AG08396 (cell line): Measurements from ENCODE around the gene KHDC1.
"Not testable (repeated sequence)": the region's sequence is repeated elsewhere in the genome, so short reads cannot be mapped to it uniquely, and the experiment has no call there.

Source experiments
- DNase-seq: peaks from one replicate; pipeline ENCODE4 v3.0.0; 2012; ENCODE audit warnings: low spot score, mixed read lengths

KHDC1 gene

DNA sequence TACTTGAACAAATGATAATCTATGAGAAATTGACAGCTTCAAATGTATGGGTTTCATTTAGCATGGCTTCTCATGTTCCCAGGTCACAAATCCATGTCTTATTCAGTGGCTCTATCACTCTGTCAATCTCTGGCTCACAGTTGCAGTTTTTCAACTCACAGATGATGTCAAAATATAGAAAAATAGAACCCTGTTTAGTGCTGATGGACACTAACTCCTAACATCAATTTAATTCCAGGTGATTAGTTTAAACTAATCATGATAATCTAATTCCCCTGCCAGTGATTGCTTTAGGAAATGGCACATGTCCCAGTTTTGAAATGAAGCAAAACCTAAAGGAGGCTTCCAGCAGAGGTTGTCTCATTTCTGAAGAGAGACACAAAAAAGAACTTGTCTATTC, 13.0 kb downstream of the KHDC1 start:
- DNase-seq = no peak

DNA sequence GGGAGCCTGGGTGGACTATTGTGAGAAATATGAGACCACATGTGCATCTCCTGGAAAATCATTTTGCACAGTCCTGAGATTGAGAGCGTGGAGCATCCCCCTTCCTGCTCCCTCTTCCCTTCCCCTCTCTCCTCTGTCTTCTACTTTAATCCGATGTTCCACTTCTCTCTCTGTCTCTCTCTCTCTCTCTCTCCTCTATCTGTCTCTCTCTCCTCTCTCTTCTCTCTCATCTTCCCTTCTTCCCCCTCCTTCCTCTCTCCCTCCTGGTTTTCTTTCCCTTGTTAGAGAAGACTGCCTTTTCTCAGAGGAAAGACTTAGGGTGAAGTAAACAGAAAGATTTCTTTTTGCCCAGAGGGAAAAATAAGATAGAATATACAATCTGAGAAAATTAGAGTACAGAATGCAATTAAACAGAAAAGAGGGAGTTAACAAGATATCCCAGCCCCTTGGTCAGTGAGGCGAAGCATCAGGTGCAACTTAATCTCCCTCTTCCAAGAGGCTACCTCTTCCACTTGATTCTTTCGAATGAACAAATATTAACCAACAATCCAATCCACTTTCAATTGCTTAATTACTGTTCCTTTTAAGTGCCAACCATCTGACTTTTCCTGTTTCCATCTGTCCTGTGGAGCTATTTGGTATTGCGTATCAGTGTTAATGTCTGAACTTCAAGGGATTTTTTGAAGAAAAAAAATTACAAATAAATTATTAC, 14.6 kb downstream of the KHDC1 start:
- DNase-seq = no peak

DNA sequence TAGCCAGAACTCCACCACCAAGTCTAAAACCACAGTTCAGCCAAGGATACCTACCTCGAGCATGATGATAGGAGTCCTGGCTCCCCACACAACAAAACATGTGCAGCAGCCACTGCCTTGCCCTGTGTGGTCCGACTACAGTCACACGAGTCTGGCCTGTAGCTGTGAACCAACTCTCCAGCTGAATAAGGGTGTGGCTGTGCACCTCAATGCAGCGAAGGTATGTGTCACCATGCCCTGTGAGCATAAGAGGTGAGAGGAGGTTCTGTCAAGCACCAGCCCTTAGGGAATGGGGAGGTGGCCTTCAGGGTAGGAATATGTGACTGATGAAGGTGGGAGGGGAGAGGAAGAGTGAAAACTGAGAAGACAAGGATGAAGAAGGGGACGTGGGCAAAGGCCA, 21.0 kb downstream of the KHDC1 start:
- DNase-seq = no peak

DNA sequence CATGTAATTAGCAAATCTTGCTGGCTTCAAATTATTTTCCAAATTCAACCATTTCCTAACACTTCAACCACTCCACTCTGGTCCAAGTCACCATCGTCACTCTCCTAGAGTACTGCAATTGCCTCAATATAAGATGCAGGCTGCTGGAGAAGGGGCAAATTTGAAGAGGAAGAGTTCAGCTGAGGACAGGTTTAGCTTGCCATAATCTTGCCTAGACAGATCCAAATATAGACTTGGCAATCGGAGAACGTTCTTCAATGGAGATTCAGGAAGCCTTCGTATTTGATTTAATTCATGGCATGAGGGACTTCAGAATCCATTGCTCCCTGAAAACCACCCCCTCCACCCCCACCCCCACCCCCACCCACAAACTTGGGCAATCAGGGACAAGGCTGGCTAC, 22.3 kb downstream of the KHDC1 start:
- DNase-seq = no peak

DNA sequence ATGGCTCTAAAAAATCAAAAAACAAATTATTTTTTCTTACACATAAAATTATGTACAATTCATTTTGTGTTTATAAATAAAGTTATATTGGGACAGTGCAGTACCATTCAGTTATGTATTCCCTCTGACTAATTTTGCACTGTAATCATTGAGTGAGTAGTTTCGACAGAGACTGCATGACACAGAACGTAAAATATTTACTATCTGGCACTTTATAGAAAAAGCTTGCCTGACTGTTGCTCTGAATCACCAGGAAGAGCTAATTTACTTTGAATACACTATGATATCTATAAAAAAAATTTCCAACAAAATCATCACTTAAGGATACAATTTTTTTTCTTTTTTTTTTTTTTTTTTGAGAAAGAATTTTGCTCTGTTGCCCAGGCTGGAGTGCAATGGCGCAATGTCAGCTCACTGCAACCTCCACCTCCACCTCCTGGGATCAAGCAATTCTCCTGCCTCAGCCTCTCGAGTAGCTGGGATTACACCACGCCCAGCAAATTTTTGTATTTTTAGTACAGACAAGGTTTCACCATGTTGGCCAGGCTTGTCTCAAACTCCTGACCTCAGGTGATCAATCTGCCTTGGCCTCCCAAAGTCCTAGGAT, 26.7 kb downstream of the KHDC1 start:
- DNase-seq = peak; percentile 74

DNA sequence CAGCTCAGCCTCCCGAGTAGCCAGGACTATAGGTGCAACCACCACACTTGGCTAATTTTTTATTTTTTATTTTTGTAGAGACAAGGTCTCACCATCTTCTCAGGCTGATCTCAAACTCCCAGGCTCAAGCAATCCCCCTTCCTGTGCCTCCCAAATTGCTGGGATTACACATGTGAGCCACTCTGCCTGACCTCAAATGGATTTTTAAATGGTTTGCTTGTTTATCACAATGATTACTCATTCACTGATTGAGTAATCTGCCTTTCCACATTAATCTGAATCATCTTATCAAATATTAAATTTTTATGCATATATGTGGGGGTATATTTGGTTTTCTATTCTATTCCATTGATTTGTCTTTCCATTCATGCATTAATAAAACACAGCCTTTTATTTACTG, 28.3 kb downstream of the KHDC1 start:
- DNase-seq = peak; percentile 37

DNA sequence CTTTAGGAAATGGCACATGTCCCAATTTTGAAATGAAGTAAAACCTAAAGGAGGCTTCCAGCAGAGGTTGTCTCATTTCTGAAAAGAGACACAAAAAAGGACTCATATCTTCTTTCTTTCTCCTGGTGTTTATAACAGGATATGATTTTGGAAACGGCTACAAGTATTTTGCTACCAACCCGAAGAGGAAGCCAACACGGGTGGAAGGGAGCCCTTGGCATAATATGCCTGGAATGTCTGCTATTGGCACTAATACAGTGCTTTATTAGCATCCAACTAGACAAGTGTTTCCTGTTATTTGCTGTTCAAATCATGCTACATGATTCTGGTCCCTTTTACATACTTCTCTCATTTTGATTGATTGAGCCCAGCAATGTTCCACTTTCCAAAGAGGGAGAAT, 29.0 kb downstream of the KHDC1 start:
- DNase-seq = not testable (repeated sequence)

DNA sequence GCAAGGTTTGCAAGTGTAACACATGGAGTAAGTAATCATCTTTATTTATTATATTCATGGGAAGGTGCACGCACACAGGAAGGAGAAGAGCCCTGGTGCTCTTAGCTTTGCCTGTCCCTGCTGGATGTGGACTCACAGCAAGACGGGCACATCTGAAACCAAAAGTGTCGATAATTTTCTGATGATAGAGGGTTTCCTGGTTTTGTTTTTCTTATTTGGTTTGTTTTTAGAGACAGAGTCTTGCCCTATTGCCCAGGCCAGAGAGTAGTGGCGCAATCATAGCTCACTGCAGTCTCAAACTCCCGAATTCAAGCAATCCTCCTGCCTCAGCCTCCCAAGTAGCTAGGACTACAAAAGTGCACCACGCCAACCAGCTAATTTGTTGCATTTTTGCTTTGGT, 29.9 kb downstream of the KHDC1 start:
- DNase-seq = no peak

DNA sequence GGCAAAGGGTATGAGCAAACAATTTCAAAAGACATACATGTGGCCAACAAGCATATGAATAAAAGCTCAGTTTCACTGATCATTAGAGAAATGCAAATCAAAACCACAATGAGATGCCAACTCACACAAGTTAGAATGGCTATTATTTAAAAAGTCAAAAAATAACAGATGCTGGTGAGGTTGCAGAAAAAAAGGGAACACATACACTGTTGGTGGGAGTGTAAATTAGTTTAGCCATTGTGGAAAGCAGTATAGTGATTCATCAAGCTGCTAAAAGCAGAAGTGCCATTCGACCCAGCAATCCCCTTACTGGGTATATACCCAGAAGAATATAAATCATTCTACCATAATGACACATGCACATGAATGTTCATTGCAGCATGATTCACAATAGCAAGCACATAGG, 31.0 kb downstream of the KHDC1 start:
- DNase-seq = no peak

DNA sequence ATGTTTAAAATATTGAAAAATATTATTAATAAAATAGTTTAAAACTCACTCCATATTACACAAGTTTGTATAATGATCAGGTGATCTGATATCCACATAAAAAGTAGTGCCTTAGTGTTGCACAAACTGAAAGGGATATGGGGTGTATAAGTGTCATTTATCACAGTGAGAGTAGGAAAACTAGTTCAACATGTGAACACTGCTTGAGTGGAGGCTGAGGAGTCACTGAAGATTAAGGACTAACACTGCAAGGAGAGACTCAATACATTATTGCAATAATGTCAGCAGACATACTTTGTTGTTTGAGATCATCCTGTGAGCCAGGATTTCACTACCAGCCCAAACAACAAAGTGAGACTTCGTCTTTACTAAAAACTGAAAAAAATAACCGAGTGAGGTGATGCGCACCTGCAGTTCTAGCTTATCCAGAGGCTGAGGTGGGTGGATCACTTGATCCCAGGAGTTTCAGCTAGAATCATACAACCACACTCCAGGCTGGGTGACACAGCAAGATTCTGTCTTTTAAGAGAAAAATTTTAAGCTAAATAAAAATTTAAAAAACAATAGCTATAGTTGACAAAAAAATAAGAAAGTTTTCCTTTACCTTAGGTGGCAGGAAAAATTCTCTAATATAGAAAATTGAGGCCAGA, 35.3 kb downstream of the KHDC1 start:
- no peak for DNase-seq

DNA sequence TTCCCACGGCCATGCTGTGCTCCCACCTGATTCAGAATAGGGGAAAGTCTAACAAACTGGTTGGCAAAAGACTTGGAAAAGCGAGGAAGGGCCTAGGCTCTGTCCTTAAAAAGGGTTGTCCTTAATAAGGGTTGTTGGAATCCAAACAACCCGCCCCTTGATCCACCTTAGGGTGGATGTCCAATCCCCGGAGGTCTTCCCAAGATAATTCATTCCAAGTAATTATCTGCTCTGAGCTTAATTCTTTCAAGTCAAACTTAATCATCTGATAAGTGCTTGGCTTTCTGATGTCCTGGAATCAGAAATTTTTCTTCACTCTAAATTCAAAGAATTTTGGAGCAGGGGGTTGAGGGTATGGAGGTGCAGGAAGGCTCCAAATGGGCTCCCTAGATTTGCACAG, 37.6 kb downstream of the KHDC1 start, which contains the start of gene KHDC1L:
TSS of gene KHDC1L (minus strand) at position 101 of the 400 bp plus-strand sequence. CDS start at position 13, 88 bp downstream.
- no peak for DNase-seq

DNA sequence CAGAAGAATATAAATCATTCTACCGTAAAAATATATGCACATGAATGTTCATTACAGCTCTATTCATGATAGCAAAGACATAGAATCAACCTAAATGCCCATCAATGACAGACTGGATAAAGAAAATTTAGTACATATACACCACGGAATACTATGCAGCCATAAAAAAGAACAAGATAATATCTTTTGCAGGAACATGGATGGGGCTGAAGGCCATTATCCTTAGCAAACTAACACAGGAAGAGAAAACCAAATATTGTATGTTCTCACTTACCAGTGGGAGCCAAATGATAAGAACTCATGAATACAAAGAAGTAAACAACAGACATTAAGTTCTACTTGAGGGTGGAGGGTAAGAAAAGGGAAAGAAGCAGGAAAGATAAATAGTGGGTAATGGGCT, 46.1 kb downstream of the KHDC1 start:
- no peak for DNase-seq

DNA sequence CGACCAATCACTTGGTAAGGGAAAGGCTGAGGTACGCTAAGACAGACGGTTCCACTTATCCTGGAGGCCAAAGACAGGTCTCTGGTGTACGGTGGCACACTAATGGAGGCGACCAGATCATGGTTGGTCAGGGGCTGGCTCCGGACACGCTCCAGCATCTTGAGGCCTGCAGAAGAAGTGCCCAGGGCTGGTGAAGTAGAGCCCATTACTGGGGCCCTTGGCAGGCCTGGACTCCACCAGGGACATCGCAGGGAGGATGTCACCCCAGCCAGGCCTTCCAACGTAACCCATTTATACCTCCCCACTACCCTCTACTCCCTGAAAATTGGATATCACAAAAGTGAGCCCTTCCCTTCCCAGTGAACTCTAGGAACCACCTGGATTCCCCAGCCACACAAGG, 53.9 kb downstream of the KHDC1 start:
- no peak for DNase-seq

DNA sequence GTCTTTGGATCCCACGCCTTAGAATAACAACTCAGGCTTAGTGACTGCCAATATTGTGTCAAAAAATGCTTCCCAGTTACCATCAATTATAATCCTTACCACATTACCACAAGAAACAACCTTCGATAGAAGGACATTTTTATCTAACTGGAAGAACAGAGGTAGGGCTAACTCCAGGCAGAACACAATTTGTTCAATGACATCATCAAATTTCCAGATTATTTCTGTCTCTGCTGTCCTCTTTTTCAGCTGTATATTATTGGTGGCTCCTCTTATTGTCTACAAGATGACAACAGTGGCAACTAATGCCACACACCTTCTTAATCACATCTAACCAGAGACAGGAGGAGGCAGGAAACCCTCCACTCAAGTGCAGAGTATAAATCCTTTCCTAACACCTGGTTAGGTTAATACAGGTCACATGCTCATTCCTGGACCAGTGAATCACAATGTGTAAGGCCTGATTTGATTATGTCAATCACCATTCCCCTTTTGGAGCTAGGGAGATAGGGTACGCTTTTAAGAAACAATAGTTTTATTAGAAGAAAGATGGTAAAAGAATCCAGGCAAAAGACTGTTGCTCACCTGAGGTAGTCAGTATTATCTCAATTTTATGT, 55.7 kb downstream of the KHDC1 start:
- no peak for DNase-seq

DNA sequence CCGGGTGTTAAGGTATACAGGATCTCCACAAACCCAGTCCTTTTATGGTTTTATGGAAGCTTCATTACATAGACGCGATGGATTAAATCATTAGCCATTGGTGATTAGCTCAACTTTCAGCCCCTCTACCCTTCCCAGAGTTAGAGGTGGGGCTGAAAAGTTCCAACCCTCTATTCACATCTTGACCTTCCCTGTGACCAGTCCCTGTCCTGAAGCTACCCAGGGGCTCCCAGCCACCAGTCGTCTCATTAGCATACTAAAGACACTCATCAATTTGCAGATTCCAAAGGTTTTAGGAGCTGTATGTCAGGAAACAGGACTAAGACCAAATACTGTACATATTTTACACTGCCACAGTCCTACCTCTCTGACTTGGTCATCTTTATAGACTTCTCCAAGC, 58.7 kb downstream of the KHDC1 start:
- no peak for DNase-seq

DNA sequence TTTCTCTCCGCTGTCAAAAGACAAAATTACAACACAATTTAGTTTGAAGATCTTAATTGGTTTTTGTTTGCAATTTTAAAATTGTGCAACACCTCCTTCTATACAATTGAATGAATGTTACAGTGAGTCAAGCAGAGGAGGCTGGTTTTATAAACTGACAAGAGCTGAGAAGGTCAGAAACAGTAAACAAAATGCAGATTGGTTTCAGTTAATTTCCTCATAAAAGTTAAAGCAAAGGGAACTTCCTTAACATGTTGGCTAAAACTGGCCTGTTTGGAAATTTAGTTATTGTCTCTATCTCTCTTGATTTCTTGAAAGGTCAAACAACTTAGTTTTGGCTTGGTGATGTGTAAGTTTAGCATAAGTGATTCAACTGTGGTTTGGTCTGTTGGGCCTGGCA, 59.9 kb downstream of the KHDC1 start:
- peak; percentile 27 for DNase-seq

DNA sequence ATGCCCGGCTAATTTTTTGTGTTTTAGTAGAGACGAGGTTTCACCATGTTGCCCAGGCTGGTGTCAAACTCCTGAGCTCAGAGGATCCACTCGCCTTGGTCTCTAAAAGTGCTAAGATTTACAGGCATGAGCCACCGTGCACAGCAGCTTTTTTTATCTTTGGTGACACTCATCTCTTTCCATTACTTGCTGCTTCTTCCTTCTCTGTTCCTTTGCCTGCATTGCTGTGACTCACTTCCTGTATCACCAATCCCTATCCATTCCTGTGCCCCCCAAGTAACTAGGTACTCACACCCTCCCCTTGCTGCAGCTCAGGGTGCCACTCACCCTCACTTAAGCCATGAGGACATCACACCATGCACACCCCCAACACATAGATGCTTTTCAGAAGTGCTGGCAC, 62.3 kb downstream of the KHDC1 start:
- no peak for DNase-seq

DNA sequence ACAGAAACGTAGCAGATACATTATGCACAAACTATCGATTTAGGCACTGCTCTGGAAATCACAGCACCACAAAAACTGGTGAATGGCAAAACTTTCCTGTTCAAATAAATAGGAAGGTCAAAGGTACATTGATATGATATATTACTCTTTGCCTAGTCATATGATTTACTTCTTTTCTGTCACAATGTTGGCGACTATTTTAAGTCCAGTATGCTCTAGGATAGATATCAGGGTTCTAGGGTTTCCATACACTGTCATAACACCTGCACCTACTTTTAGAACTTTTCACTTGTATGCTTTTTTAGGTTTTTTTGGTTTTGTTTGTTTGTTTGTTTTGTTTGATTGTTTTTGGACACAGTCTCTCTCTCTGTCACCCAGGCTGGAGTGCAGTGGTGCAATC, 62.7 kb downstream of the KHDC1 start:
- no peak for DNase-seq

DNA sequence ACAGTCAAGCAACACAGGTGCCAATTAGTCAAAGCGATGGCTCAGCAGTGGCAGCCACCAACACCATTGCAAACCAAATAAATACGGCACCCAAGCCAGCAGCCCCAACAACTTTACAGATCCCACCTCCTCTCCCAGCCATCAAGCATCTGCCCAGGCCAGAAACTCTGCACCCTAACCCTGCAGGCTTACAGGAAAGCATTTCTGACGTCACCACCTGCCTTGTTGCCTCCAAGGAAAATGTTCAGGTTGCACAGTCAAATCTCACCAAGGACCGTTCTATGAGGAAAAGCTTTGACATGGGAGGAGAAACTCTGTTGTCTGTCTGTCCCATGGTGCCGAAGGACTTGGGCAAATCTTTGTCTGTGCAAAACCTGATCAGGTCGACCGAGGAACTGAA, 68.3 kb downstream of the KHDC1 start:
- DNase-seq = no peak

DNA sequence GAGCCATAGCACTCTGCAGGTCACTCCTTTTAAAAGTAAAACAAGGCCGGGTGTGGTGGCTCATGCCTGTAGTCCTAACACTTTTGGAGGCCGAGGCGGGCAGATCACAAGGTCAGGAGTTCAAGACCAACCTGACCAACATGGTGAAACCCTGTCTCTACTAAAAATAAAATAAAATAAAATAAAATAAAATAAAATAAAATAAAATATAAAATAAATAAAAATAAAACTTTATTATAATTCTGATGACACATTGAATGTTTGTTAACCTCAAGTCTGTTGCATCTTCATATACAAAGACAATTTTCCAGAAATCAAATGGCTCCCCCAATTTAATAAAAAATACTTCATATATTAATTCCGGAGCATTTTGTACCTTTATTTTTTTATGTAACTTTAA, 69.7 kb downstream of the KHDC1 start:
- not testable (repeated sequence) for DNase-seq
